H1 (cell line): ENCODE measurements around the gene CDH11. TPM values are rescaled to one million over a fixed set of nuclear protein-coding genes. Genes with fewer than 3 reads are reported as not detected.

Experiments
- CTCF ChIA-PET: fragments of 300-600 bp; sonication (Branson Sonifier 250); formaldehyde crosslinking; loops from one replicate; lab custom pipeline; 2021; ENCODE audit not compliant: partially characterized antibody; lab: Charles Lee
- POLR2A ChIA-PET: fragments of 300-600 bp; sonication (Branson Sonifier 250); formaldehyde crosslinking; loops from one replicate; lab custom pipeline; 2021; ENCODE audit warnings: inconsistent platforms; ENCODE audit not compliant: partially characterized antibody; lab: Charles Lee
- DNase-seq, 2 experiments: peaks; one replicate each; pipeline versions ENCODE4 v3.0.0 to v3.0.0-alpha.2; 2010 to 2022; ENCODE audit warnings: low spot score in 2 of 2, low read depth in 1 of 2, mixed read lengths in 1 of 2
- FAIRE-seq: peaks from 2 replicates; lab custom pipeline; 2011; peaks lifted over from hg19 to GRCh38; lab: Jason Lieb, UNC
- H2AFZ ChIP-seq: 2 replicates; pipeline ENCODE4 v1.8.1; 2012; ENCODE audit warnings: low read length, inconsistent platforms
- H2AK5ac ChIP-seq: 2 replicates; pipeline ENCODE4 v1.6.1; 2013; ENCODE audit warnings: low read depth, low read length
- H2BK120ac ChIP-seq: replicated peaks from 2 replicates; pipeline ENCODE3; 2013; ENCODE audit warnings: low read depth, low read length, inconsistent platforms
- H2BK12ac ChIP-seq: 2 replicates; pipeline ENCODE4 v1.6.1; 2013; ENCODE audit warnings: low read depth, low read length
- H2BK15ac ChIP-seq: 2 replicates; pipeline ENCODE4 v1.6.1; 2013; ENCODE audit warnings: low read length
- H2BK20ac ChIP-seq: 2 replicates; pipeline ENCODE4 v1.6.1; 2013; ENCODE audit warnings: low read length
- H2BK5ac ChIP-seq: 2 replicates; pipeline ENCODE4 v1.6.1; 2013; ENCODE audit warnings: low read depth, low read length
- H3K14ac ChIP-seq: 2 replicates; pipeline ENCODE4 v1.6.1; 2013; ENCODE audit warnings: inconsistent platforms; ENCODE audit not compliant: insufficient read length
- H3K18ac ChIP-seq: 2 replicates; pipeline ENCODE4 v1.6.1; 2013; ENCODE audit warnings: low read length; ENCODE audit errors: extremely low read depth
- H3K23ac ChIP-seq: 2 replicates; pipeline ENCODE4 v1.6.1; 2013; ENCODE audit warnings: inconsistent platforms; ENCODE audit not compliant: insufficient read length
- H3K23me2 ChIP-seq: 2 replicates; pipeline ENCODE4 v1.6.1; 2013; ENCODE audit warnings: low read depth, low read length
- H3K27ac ChIP-seq: 2 replicates; pipeline ENCODE4 v1.6.1; 2011; ENCODE audit warnings: low read depth, low read length, inconsistent platforms
- H3K27me3 ChIP-seq, 4 experiments: replicated peaks in 1 of 4; 1 replicate in 1 of 4; 2 replicates in 3 of 4; pipeline versions ENCODE4 v1.6.1 to v1.8.1; 2011 to 2013; ENCODE audit warnings: low read length in 3 of 4, mild to moderate bottlenecking in 3 of 4, inconsistent platforms in 2 of 4, mixed read lengths in 2 of 4, moderate library complexity in 1 of 4; ENCODE audit not compliant: control insufficient read depth in 3 of 4, insufficient read depth in 3 of 4; ENCODE audit errors: extremely low read depth in 1 of 4
- H3K36me3 ChIP-seq, 4 experiments: 2 replicates each; pipeline versions ENCODE4 v1.6.1 to v1.8.1; 2011 to 2013; ENCODE audit warnings: mild to moderate bottlenecking in 4 of 4, low read length in 3 of 4, moderate library complexity in 2 of 4, control low read depth in 1 of 4, inconsistent platforms in 1 of 4; ENCODE audit not compliant: insufficient read depth in 4 of 4, control insufficient read depth in 2 of 4
- H3K4ac ChIP-seq: replicated peaks from 2 replicates; pipeline ENCODE3; 2013; ENCODE audit warnings: low read length, low read depth, mixed read lengths, inconsistent platforms; ENCODE audit not compliant: insufficient read length
- H3K4me1 ChIP-seq, 4 experiments: replicated peaks in 1 of 4; 1 replicate in 1 of 4; 2 replicates in 3 of 4; pipeline versions ENCODE4 v1.6.1 to v1.8.1; 2011 to 2013; ENCODE audit warnings: low read length in 3 of 4, inconsistent platforms in 2 of 4, mixed read lengths in 1 of 4; ENCODE audit not compliant: insufficient read depth in 4 of 4, control insufficient read depth in 3 of 4
- H3K4me2 ChIP-seq, 2 experiments: 2 replicates each; pipeline versions ENCODE4 v1.6.1 to v1.8.1; 2011 to 2013; ENCODE audit warnings: low read depth in 2 of 2, low read length in 2 of 2, control low read depth in 1 of 2, inconsistent platforms in 1 of 2, mild to moderate bottlenecking in 1 of 2; ENCODE audit not compliant: insufficient read depth in 1 of 2
- H3K4me3 ChIP-seq, 4 experiments: fragments of 200-600, 300-600 bp in 1 of 4; sonication (generic), shearing (Covaris generic), sonication (Bioruptor Twin) in 1 of 4; 2 replicates each; pipeline versions ENCODE4 v1.5.1 to v1.8.1; 2011 to 2016; ENCODE audit warnings: low read length in 4 of 4, low read depth in 3 of 4, control low read depth in 2 of 4, inconsistent platforms in 2 of 4, mild to moderate bottlenecking in 2 of 4, mixed read lengths in 1 of 4, moderate library complexity in 1 of 4; ENCODE audit not compliant: insufficient read depth in 2 of 4; ENCODE audit errors: extremely low read depth in 1 of 4
- H3K56ac ChIP-seq: replicated peaks from 2 replicates; pipeline ENCODE3; 2013; ENCODE audit warnings: low read depth, mild to moderate bottlenecking, mixed read lengths, low read length, inconsistent platforms; ENCODE audit not compliant: insufficient read length
- H3K79me1 ChIP-seq: 2 replicates; pipeline ENCODE4 v1.6.1; 2013; ENCODE audit warnings: low read depth, low read length, control low read depth
- H3K79me2 ChIP-seq, 2 experiments: 2 replicates each; pipeline versions ENCODE4 v1.6.1 to v1.8.1; 2012 to 2013; ENCODE audit warnings: low read length in 2 of 2, mild to moderate bottlenecking in 2 of 2, inconsistent platforms in 1 of 2; ENCODE audit not compliant: insufficient read depth in 2 of 2, control insufficient read depth in 1 of 2
- H3K9ac ChIP-seq, 4 experiments: replicated peaks in 1 of 4; 1 replicate in 1 of 4; 2 replicates in 3 of 4; pipeline versions ENCODE4 v1.6.1 to v1.8.1; 2011 to 2013; ENCODE audit warnings: low read depth in 3 of 4, low read length in 3 of 4, control low read depth in 2 of 4, mild to moderate bottlenecking in 2 of 4, moderate library complexity in 2 of 4, inconsistent platforms in 1 of 4; ENCODE audit errors: extremely low read depth in 1 of 4
- H3K9me3 ChIP-seq, 2 experiments: 2 replicates each; pipeline versions ENCODE4 v1.6.1 to v1.8.1; 2012 to 2013; ENCODE audit warnings: mild to moderate bottlenecking in 2 of 2, moderate library complexity in 2 of 2, control low read depth in 1 of 2, inconsistent platforms in 1 of 2, low read depth in 1 of 2, low read length in 1 of 2, mixed read lengths in 1 of 2; ENCODE audit not compliant: insufficient read depth in 2 of 2
- H4K20me1 ChIP-seq, 2 experiments: replicated peaks in 1 of 2; 2 replicates each; pipeline versions ENCODE3 to v1.8.1; 2011 to 2013; ENCODE audit warnings: inconsistent platforms in 2 of 2, low read length in 2 of 2, mild to moderate bottlenecking in 1 of 2; ENCODE audit not compliant: insufficient read depth in 2 of 2, control insufficient read depth in 1 of 2
- H4K5ac ChIP-seq: 2 replicates; pipeline ENCODE4 v1.6.1; 2013; ENCODE audit warnings: low read length, low read depth, mixed read lengths, inconsistent platforms; ENCODE audit not compliant: insufficient read length
- H4K8ac ChIP-seq: 2 replicates; pipeline ENCODE4 v1.8.0; 2013; ENCODE audit warnings: mild to moderate bottlenecking, moderate library complexity, low read length, inconsistent platforms; ENCODE audit not compliant: insufficient read depth; ENCODE audit errors: extremely low read depth
- H4K91ac ChIP-seq: replicated peaks from 2 replicates; pipeline ENCODE3; 2013; ENCODE audit warnings: low read length, mixed read lengths, inconsistent platforms; ENCODE audit not compliant: insufficient read length
- CTBP2 ChIP-seq: IDR thresholded peaks from 2 replicates; pipeline ENCODE4 v1.7.0; 2011; ENCODE audit warnings: borderline replicate concordance, mild to moderate bottlenecking, moderate library complexity, mixed read lengths, low read length; ENCODE audit not compliant: insufficient read depth, insufficient read length
- RFX5 ChIP-seq: IDR thresholded peaks from 2 replicates; pipeline ENCODE4 v1.6.1; 2011; ENCODE audit warnings: low read depth, low read length, improper control_type of control experiment, borderline replicate concordance
- WGBS, 2 experiments: shearing (Covaris generic) in 1 of 2; methylation state at CpG; one replicate each; pipeline versions ENCODE4 v1.1.6 to v1.1.7; 2013 to 2015; ENCODE audit warnings: low lambda C conversion rate in 2 of 2, mixed read lengths in 2 of 2, inconsistent platforms in 1 of 2, low coverage in 1 of 2, missing lambda C conversion rate in 1 of 2; ENCODE audit not compliant: insufficient replicate concordance in 2 of 2, insufficient coverage in 1 of 2, insufficient read length in 1 of 2; ENCODE audit errors: extremely low coverage in 1 of 2, missing lambda C conversion rate in 1 of 2; 5-methylcytosine and 5-hydroxymethylcytosine counted together
- polyA plus RNA-seq, 7 experiments: library from polyadenylated mRNA; depleted of rRNA in 3 of 7; stranded (reverse) in 5 of 7; unstranded in 2 of 7; fragments of >200 nt in 5 of 7; fragments of 200-250 nt in 2 of 7; gene quantifications; 1 replicate in 5 of 7; 2 replicates in 1 of 7; 4 replicates in 1 of 7; pipeline versions ENCODE4 v1.2.1 to v1.2.3, GENCODE V29; 2011 to 2013; ENCODE audit warnings: missing spikeins in 2 of 7, mixed read lengths in 2 of 7
- total RNA-seq: library from RNA; stranded (reverse); fragmentation: NEBNext Ultra II Directional; extraction: Animal tissue kit (Norgen Biotek cat#: 25700); gene quantifications from 2 replicates; pipeline ENCODE4 v1.2.1, GENCODE V29; 2021
- TF ChIP-seq, protein P1 (sequence below): IDR thresholded peaks from 2 replicates; pipeline ENCODE4 v1.6.1; 2011; ENCODE audit warnings: low read depth, mild to moderate bottlenecking, low read length; ENCODE audit not compliant: insufficient read depth

Gene CDH11
- total and polyA plus RNA-seq, 2 of the 8 experiments (the other 6 are each of a cell fraction or from before 2014, with no cell fraction given), result 3.3 to 8.4 TPM

DNA sequence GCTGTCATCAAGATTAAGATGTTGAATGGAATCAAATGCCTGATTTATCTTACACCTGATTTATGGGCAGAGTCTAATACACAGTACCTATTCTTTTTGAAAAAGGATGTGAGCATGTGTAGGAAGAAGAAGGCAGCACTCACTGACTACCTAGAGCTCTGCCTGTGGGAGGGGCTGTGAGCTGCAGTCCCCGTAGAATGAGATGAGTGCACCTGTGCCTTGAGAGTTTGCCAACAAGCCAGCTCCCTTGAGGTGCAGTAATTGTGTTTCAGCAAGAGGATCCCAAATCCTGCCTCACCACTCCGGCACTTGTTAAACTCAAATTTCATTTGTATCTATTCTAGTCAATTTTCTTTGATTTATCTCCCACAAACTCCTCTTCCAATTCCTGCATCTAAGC is 46.0 kb downstream of the CDH11 start:
- Histone ChIP-seq H4K5ac (no peak overlapping the region), H3K18ac (no peak overlapping the region), H4K20me1 (no peaks in the 10 kb centered on the region), H3K56ac (no peak overlapping the region), H2BK120ac (no peak overlapping the region), H3K4ac (no peak overlapping the region), H2AK5ac (no peak overlapping the region), H3K4me1 (no peaks in the 10 kb centered on the region; a peak in 1 of 7 replicates), H2BK15ac (no peak overlapping the region), H2BK12ac (no peak overlapping the region), H3K14ac (no peak overlapping the region), H3K27ac (no peak overlapping the region), H3K27me3 (no peaks in the 10 kb centered on the region), H2AFZ (no peak overlapping the region), H3K9ac (no peak overlapping the region), H3K4me2 (no peak overlapping the region), H3K23ac (no peak overlapping the region), H3K4me3 (no peak overlapping the region), H3K23me2 (no peaks in the 10 kb centered on the region), H3K79me1 (no peaks in the 10 kb centered on the region), H2BK20ac (no peak overlapping the region), H3K36me3 (no peaks in the 10 kb centered on the region), H3K9me3 (no peaks in the 10 kb centered on the region), H4K8ac (no peak overlapping the region; the same call in 1 of the 2 replicates), H3K79me2 (no peaks in the 10 kb centered on the region), H2BK5ac (no peak overlapping the region), H4K91ac (no peak overlapping the region)
- no peak for DNase-seq
- no peak for FAIRE-seq
- 89% methylated on average over 2 of the region's 2 CpGs; no CpG with 5 or more reads in 1 of the 2 experiments for WGBS, 2 experiments
- POLR2A ChIA-PET, result interaction anchor here (1.0 kb wide), 1 partner anchor 10 kb away, joined by 4 read pairs; no protein-coding TSS in a partner anchor
- no peak for TF ChIP-seq CTBP2
- TF ChIP-seq, protein P1, sequence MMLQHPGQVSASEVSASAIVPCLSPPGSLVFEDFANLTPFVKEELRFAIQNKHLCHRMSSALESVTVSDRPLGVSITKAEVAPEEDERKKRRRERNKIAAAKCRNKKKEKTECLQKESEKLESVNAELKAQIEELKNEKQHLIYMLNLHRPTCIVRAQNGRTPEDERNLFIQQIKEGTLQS, result no peak
- TF ChIP-seq RFX5, result no peak
- CTCF ChIA-PET, result no interaction called here
